Measurements from ENCODE around the gene SMPD2. TPM values are rescaled to one million over a fixed set of nuclear protein-coding genes. Genes with fewer than 3 reads are reported as not detected.
"Not testable (repeated sequence)": the region's sequence is repeated elsewhere in the genome, so short reads cannot be mapped to it uniquely, and the experiment has no call there.

Gene SMPD2
- total and polyA plus RNA-seq, 3 experiments from 2014 or later = 9.4 to 15.8 (median 15.1) TPM

DNA sequence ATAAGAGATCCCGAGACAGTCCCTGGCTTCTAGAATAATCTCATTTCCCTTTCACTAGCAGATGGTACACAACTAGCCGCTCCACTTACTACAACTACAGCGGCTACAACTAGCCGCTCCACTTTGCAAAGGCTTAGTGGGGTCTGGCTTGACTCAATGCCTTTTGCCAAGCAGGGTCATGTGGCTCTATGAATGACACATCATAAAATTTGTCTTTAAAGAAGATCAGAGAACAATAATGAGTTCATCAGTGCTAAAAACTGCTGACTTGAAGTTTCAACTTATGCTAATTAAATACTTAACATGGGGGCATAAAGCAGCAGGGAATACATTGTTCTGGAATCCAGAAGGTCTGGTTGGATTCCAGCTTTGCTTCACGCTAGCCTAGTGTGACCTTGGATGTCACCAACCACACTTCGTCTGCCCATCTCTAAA, 17.1 kb downstream of the SMPD2 start:
- Mint-ChIP-seq H3K4me1 (peaks cover 48 to 63% (median 60%) of the 10 kb centered on the region in 3 donors), H3K9me3 (no peaks in the 10 kb centered on the region), H3K27ac (peak overlapping the region in 7 of 8 donors; percentile 50 to 96 (median 87)), H3K36me3 (peaks cover 12 to 22% (median 14%) of the 10 kb centered on the region in 3 donors), H3K4me3 (peak overlapping the region in 6 of 7 donors; percentile 8 to 82 (median 40)), H3K27me3 (no peaks in the 10 kb centered on the region)
- ChIA-PET CTCF (interaction anchor here (0.9 to 4.3 kb wide), 3 partner anchors 24 to 233 kb away, joined by 3 to 24 read pairs (median 4); partner anchors contain the start of genes AK9, CD164 and FIG4), POLR2A (interaction anchor here (0.6 to 4.1 kb wide), 2 partner anchors 24 to 363 kb away, joined by 3 to 20 read pairs; partner anchors contain the start of genes CEP57L1, SESN1 and ZBTB24)
- Histone ChIP-seq H3K9me3 (ENCODE audit: low read length) (no peaks in the 10 kb centered on the region), H3K4me3 (ENCODE audit: low read length) (no peak overlapping the region), H3K27ac (ENCODE audit: low read depth, low read length) (no peak overlapping the region), H3K27me3 (ENCODE audit: insufficient read depth, low read length, poor library complexity, severe bottlenecking) (no peaks in the 10 kb centered on the region), H3K4me1 (ENCODE audit: insufficient read depth, low read length) (peaks cover 52% of the 10 kb centered on the region), H3K36me3 (ENCODE audit: insufficient read depth, low read length) (peaks cover 4% of the 10 kb centered on the region)
- DNase-seq = no peak

DNA sequence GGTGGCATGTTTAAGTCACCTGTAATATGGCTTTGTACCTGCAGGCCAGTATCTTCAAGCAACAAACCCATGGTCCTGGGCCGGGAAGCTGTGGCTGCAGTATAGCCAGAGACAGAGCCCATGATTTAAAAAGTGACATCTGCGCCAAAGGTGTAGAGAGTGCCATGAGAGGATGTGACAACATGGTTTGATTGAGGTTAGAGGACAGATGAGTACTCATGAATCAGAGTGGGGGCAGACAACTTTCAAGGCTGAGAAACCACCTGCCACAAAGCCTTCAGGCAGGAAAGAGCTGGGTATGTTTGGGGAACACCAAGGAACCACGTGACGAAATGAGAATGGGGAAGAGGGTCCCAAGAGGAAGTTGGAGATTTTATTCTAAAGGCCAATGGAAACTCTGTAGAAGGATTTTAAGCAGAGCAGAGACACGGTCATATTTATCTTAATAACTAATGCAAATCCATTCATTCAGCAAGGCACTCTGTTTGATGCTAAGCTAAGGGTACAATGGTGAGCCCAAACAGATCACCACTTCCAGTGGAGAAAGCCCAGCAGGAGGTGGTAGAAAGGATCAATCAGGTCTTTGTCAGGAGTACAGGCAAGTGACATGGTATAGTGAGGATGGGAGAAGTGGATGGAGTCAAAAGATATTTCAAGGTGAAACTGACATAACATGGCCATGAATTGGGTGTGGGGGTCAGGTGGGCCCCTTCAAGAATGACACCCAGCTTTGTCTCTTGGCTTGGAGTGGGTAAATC, 18.4 kb downstream of the SMPD2 start:
- Mint-ChIP-seq H3K27ac (peak overlapping the region; percentile 50 to 96 (median 85)), H3K27me3 (no peaks in the 10 kb centered on the region), H3K36me3 (peaks cover 14 to 29% (median 15%) of the 10 kb centered on the region in 3 donors), H3K4me3 (peak overlapping the region in 3 of 7 donors; percentile 1 to 51 (median 1)), H3K9me3 (no peaks in the 10 kb centered on the region), H3K4me1 (peaks cover 44 to 63% (median 62%) of the 10 kb centered on the region in 3 donors)
- Histone ChIP-seq H3K27me3 (ENCODE audit: insufficient read depth, low read length, poor library complexity, severe bottlenecking) (no peaks in the 10 kb centered on the region), H3K4me1 (ENCODE audit: insufficient read depth, low read length) (peaks cover 42% of the 10 kb centered on the region), H3K4me3 (ENCODE audit: low read length) (no peak overlapping the region), H3K27ac (ENCODE audit: low read depth, low read length) (no peak overlapping the region), H3K36me3 (ENCODE audit: insufficient read depth, low read length) (peaks cover 4% of the 10 kb centered on the region), H3K9me3 (ENCODE audit: low read length) (no peaks in the 10 kb centered on the region)
- peak; percentile 12 to 74 (median 55) for DNase-seq
- POLR2A ChIA-PET = interaction anchor here (0.6 to 1.0 kb wide), 2 partner anchors 76 to 366 kb away, joined by 3 read pairs; no protein-coding TSS in a partner anchor
- CTCF ChIA-PET = interaction anchor here (1.7 to 3.3 kb wide), 3 partner anchors 16 to 21 kb away, joined by 6 to 11 read pairs (median 10); partner anchors contain the start of genes PPIL6 and SMPD2

DNA sequence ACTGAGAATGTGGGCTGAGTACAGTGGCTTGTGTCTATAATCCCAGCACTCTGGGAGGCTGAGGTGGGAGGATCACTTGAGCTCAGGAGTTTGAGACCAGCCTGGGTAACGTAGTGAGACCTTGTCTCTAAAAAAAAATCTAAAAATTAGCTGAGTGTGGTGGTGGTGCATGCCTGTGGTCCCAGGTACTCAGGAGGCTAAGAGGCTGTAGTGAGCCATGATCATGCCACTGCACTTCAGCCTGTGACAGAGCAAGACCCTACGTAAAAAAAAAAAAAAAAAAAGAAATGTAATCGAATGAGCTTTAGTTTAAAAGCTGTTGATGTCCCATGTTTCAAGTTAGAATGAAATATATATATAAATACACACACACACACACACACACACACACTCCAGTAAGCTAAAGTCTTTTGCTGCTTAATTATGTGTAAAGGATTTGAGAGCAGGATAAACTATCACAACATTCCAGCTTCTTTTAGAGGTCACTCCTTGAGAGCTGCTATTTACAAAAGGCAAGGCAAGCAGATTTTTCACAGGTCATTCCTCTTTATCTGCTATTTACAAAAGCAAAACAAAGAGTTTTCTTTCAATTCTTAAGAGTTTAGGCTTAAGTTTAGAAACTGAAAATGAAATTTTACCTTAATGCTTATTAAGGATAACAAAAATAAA, 19.8 kb downstream of the SMPD2 start:
- H3K36me3 ChIP-seq (ENCODE audit: insufficient read depth, low read length) = peaks cover 7% of the 10 kb centered on the region

DNA sequence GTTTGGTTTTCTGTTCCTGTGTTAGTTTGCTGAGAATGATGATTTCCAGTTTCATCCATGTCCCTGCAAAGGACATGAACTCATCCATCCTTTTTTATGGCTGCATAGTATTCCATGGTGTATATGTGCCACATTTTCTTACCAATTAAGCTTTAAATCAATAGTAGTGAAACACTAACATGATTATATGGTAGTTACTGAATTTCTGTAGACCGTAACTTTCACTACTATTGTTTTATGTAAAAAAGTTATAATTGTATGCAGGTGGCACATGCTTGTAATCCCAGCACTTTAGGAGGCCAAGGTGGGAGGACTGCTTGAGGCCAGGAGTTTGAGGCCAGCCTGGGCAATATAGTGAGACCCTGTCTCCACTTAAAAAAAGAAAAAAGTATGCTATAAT, 20.7 kb downstream of the SMPD2 start:
- Histone ChIP-seq H3K4me1 (ENCODE audit: insufficient read depth, low read length) (peaks cover 38% of the 10 kb centered on the region), H3K36me3 (ENCODE audit: insufficient read depth, low read length) (peaks cover 16% of the 10 kb centered on the region)
- Mint-ChIP-seq H3K4me1 (peaks cover 46 to 74% (median 72%) of the 10 kb centered on the region in 3 donors), H3K27ac (peak overlapping the region in 4 of 8 donors; percentile 12 to 70 (median 47)), H3K36me3 (peaks cover 14 to 46% (median 28%) of the 10 kb centered on the region in 3 donors)
- H3K9me3 Mint-ChIP-seq; H3K4me3 ChIP-seq (ENCODE audit: low read length); H3K27me3 ChIP-seq (ENCODE audit: insufficient read depth, low read length, poor library complexity, severe bottlenecking); DNase-seq; H3K4me3 Mint-ChIP-seq; H3K27me3 Mint-ChIP-seq; H3K27ac ChIP-seq (ENCODE audit: low read depth, low read length); H3K9me3 ChIP-seq (ENCODE audit: low read length); POLR2A ChIA-PET: not testable (repeated sequence)
- CTCF ChIA-PET = interaction anchor here (3.3 kb wide), 1 partner anchor 19 kb away, joined by 10 read pairs; no protein-coding TSS in a partner anchor

More for the DNA sequence above, 19.8 kb downstream of the SMPD2 start:
- H3K4me3 ChIP-seq (ENCODE audit: low read length) = no peak overlapping the region
- H3K27ac ChIP-seq (ENCODE audit: low read depth, low read length) = no peak overlapping the region
- POLR2A ChIA-PET = interaction anchor here (0.9 kb wide), 1 partner anchor 16 kb away, joined by 3 read pairs; no protein-coding TSS in a partner anchor
- CTCF ChIA-PET = interaction anchor here (1.0 to 3.3 kb wide), 5 partner anchors 19 to 231 kb away, joined by 3 to 11 read pairs (median 4); partner anchors contain the start of genes AK9, FIG4, PPIL6 and SMPD2
- no peak overlapping the region for H3K4me3 Mint-ChIP-seq
- H3K4me1 Mint-ChIP-seq = peaks cover 43 to 66% (median 65%) of the 10 kb centered on the region in 3 donors
- peaks cover 37% of the 10 kb centered on the region for H3K4me1 ChIP-seq (ENCODE audit: insufficient read depth, low read length)
- peaks cover 14 to 37% (median 20%) of the 10 kb centered on the region in 3 donors for H3K36me3 Mint-ChIP-seq
- H3K9me3 ChIP-seq (ENCODE audit: low read length) = no peaks in the 10 kb centered on the region
- H3K27me3 Mint-ChIP-seq = no peaks in the 10 kb centered on the region
- no peaks in the 10 kb centered on the region for H3K27me3 ChIP-seq (ENCODE audit: insufficient read depth, low read length, poor library complexity, severe bottlenecking)
- no peak for DNase-seq
- H3K9me3 Mint-ChIP-seq = no peaks in the 10 kb centered on the region
- H3K27ac Mint-ChIP-seq = peak overlapping the region in 6 of 8 donors; percentile 35 to 87 (median 66)

DNA sequence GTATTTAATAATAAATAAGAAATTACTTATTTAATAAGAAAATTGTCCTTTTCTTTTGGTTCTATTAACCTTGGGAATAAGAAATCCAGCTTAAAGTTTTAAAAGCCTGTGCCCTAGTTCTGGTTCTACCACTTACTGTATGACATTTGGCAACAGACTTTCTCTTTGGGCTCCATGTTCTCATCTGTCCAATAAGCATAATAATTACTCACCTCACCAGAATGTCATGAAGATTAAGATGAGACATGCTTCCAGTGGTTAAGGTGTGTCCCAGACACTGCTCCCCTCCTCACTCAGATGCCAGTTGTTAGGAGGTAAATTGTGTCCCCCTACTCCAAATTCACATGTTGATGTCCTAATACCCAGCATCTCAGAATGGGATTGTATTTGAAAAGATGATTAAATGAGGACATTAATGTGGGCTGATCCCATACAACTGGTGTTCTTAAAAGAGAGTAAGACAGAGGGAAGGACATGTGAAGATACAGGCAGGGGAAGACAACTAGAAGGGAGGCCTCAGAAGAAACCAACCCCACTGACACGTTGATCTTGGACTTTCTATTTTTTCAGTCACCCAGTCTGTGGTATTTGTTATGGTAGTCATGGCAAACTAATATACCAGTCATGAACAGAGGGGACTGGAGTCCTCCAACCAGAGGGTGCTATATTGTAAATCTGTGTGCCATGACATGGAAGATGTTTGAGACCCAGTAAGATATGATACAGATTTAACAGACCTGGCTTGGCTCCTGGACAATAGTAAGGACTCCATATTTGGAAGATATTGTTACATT, 21.4 kb downstream of the SMPD2 start:
- ChIA-PET POLR2A (no interaction called here), CTCF (interaction anchor here (2.0 kb wide), 1 partner anchor 18 kb away, joined by 7 read pairs; no protein-coding TSS in a partner anchor)

DNA sequence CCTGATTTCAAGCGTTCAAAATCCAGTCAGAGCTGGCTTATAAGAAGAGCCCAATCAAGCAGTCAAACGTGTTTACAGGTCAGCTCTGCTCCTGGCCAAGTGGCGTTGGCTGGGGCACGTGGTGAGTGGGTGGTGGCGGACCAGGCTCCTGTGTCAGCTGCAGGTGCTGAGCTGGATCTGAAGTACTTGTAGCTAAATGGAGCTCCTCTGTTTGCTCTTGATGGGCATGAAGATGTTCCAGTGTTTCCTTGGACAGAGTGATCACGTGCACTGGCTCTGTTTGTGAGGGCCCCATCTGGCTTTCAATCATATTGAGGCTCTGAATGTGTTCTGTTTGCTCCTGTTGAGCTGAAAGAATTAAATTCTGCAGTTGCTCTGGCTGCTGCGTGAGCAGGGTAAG, 25.2 kb downstream of the SMPD2 start:
- peaks cover 27 to 70% (median 61%) of the 10 kb centered on the region in 3 donors for H3K4me1 Mint-ChIP-seq
- POLR2A ChIA-PET = no interaction called here
- CTCF ChIA-PET = interaction anchor here (1.1 to 1.8 kb wide), 2 partner anchors 11 to 16 kb away, joined by 4 to 8 read pairs; partner anchors contain the start of gene MICAL1
- no peaks in the 10 kb centered on the region for H3K27me3 ChIP-seq (ENCODE audit: insufficient read depth, low read length, poor library complexity, severe bottlenecking)
- no peak overlapping the region for H3K4me3 ChIP-seq (ENCODE audit: low read length)
- no peaks in the 10 kb centered on the region for H3K9me3 Mint-ChIP-seq
- H3K36me3 Mint-ChIP-seq = peaks cover 20 to 90% (median 43%) of the 10 kb centered on the region in 3 donors
- no peaks in the 10 kb centered on the region for H3K9me3 ChIP-seq (ENCODE audit: low read length)
- H3K27ac Mint-ChIP-seq = peak overlapping the region in 4 of 8 donors; percentile 21 to 73 (median 60)
- H3K4me3 Mint-ChIP-seq = no peak overlapping the region
- DNase-seq = no peak
- peaks cover 6% of the 10 kb centered on the region for H3K4me1 ChIP-seq (ENCODE audit: insufficient read depth, low read length)
- no peaks in the 10 kb centered on the region for H3K27me3 Mint-ChIP-seq
- peaks cover 32% of the 10 kb centered on the region for H3K36me3 ChIP-seq (ENCODE audit: insufficient read depth, low read length)
- no peak overlapping the region for H3K27ac ChIP-seq (ENCODE audit: low read depth, low read length)

More for the DNA sequence above, 21.4 kb downstream of the SMPD2 start:
- DNase-seq = no peak
- Histone ChIP-seq H3K27ac (ENCODE audit: low read depth, low read length) (no peak overlapping the region), H3K4me1 (ENCODE audit: insufficient read depth, low read length) (peaks cover 30% of the 10 kb centered on the region), H3K36me3 (ENCODE audit: insufficient read depth, low read length) (peaks cover 20% of the 10 kb centered on the region), H3K4me3 (ENCODE audit: low read length) (no peak overlapping the region), H3K27me3 (ENCODE audit: insufficient read depth, low read length, poor library complexity, severe bottlenecking) (no peaks in the 10 kb centered on the region), H3K9me3 (ENCODE audit: low read length) (no peaks in the 10 kb centered on the region)
- peak overlapping the region in 6 of 8 donors; percentile 22 to 79 (median 57) for H3K27ac Mint-ChIP-seq
- no peak overlapping the region for H3K4me3 Mint-ChIP-seq
- peaks cover 14 to 53% (median 29%) of the 10 kb centered on the region in 3 donors for H3K36me3 Mint-ChIP-seq
- H3K9me3 Mint-ChIP-seq = no peaks in the 10 kb centered on the region
- H3K4me1 Mint-ChIP-seq = peaks cover 40 to 68% (median 65%) of the 10 kb centered on the region in 3 donors
- no peaks in the 10 kb centered on the region for H3K27me3 Mint-ChIP-seq
